SK-N-SH treated with all-trans-retinoic acid at 6 μM for 48 hours (cell line): ENCODE measurements around the gene UBASH3B.

Experiments
- ATAC-seq: fragments of 200-7000 bp; cut with Tn5 transposase; 3 replicates; pipeline ENCODE4 v1.9.1; 2020; ENCODE audit warnings: mild to moderate bottlenecking, moderate library complexity
- ARNTL ChIP-seq: fragments of 450-650 bp; formaldehyde crosslinking; IDR thresholded peaks from 2 replicates; pipeline ENCODE4 v1.5.0; 2020; ENCODE audit warnings: low read depth, mild to moderate bottlenecking, moderate library complexity, borderline replicate concordance
- BACH2 ChIP-seq: fragments of 250-450 bp; sonication (Bioruptor Pico); IDR thresholded peaks from 2 replicates; pipeline ENCODE4 v1.9.0; 2021; ENCODE audit warnings: mild to moderate bottlenecking, borderline replicate concordance
- CSDC2 ChIP-seq: fragments of 250-450 bp; sonication (Bioruptor Pico); IDR thresholded peaks from 2 replicates; pipeline ENCODE4 v1.5.0; 2020; ENCODE audit warnings: mild to moderate bottlenecking, moderate library complexity
- ESRRG ChIP-seq: fragments of 250-450 bp; sonication (Bioruptor Pico); IDR thresholded peaks from 2 replicates; pipeline ENCODE4 v1.6.1; 2021; ENCODE audit warnings: mild to moderate bottlenecking
- GLIS3 ChIP-seq: fragments of 250-450 bp; sonication (Bioruptor Pico); IDR thresholded peaks from 2 replicates; pipeline ENCODE4 v1.5.0; 2020; ENCODE audit warnings: mild to moderate bottlenecking, moderate library complexity
- ISL1 ChIP-seq: fragments of 250-450 bp; sonication (Bioruptor Pico); IDR thresholded peaks from 2 replicates; pipeline ENCODE4 v2.1.2; 2022; ENCODE audit warnings: mild to moderate bottlenecking, moderate library complexity
- RARB ChIP-seq: fragments of 250-450 bp; sonication (Bioruptor Pico); IDR thresholded peaks from 2 replicates; pipeline ENCODE4 v1.8.0; 2021; ENCODE audit warnings: mild to moderate bottlenecking, moderate library complexity
- SNAI2 ChIP-seq: fragments of 250-450 bp; sonication (Bioruptor Pico); IDR thresholded peaks from 2 replicates; pipeline ENCODE4 v1.5.0; 2020; ENCODE audit warnings: mild to moderate bottlenecking, moderate library complexity
- TCF4 ChIP-seq: fragments of 250-450 bp; sonication (Bioruptor Pico); IDR thresholded peaks from 2 replicates; pipeline ENCODE4 v1.8.0; 2021; ENCODE audit warnings: mild to moderate bottlenecking, moderate library complexity, borderline replicate concordance
- TOX ChIP-seq: fragments of 250-450 bp; sonication (Bioruptor Pico); IDR thresholded peaks from 2 replicates; pipeline ENCODE4 v1.8.0; 2021; ENCODE audit warnings: mild to moderate bottlenecking, moderate library complexity, borderline replicate concordance
- ZC3H10 ChIP-seq: fragments of 250-450 bp; sonication (Bioruptor Pico); IDR thresholded peaks from 2 replicates; pipeline ENCODE4 v1.5.1; 2021; ENCODE audit warnings: mild to moderate bottlenecking, moderate library complexity
- ZFP3 ChIP-seq: fragments of 250-450 bp; sonication (Bioruptor Pico); IDR thresholded peaks from 2 replicates; pipeline ENCODE4 v1.5.0; 2020; ENCODE audit warnings: mild to moderate bottlenecking, moderate library complexity
- ZFP30 ChIP-seq: fragments of 450-650 bp; formaldehyde crosslinking; IDR thresholded peaks from 2 replicates; pipeline ENCODE4 v1.5.0; 2022; ENCODE audit warnings: mild to moderate bottlenecking, moderate library complexity
- ZNF565 ChIP-seq: fragments of 450-650 bp; formaldehyde crosslinking; conservative IDR thresholded peaks from 2 replicates; pipeline ENCODE4 v1.5.0; 2020; ENCODE audit warnings: low read depth, mild to moderate bottlenecking, moderate library complexity
- ZNF70 ChIP-seq: fragments of 450-650 bp; formaldehyde crosslinking; IDR thresholded peaks from 2 replicates; pipeline ENCODE4 v1.5.0; 2020; ENCODE audit warnings: mild to moderate bottlenecking, moderate library complexity
- ZNF8 ChIP-seq: fragments of 450-650 bp; formaldehyde crosslinking; IDR thresholded peaks from 2 replicates; pipeline ENCODE4 v1.5.0; 2020; ENCODE audit warnings: mild to moderate bottlenecking, moderate library complexity
- TF ChIP-seq, protein P1 (sequence below): fragments of 250-450 bp; sonication (Bioruptor Pico); IDR thresholded peaks from 2 replicates; pipeline ENCODE4 v1.5.0; 2020; ENCODE audit warnings: mild to moderate bottlenecking, moderate library complexity
- TF ChIP-seq, protein P2 (sequence below): fragments of 250-450 bp; sonication (Bioruptor Pico); IDR thresholded peaks from 2 replicates; pipeline ENCODE4 v1.5.1; 2020; ENCODE audit warnings: low read depth, mild to moderate bottlenecking, moderate library complexity
- TF ChIP-seq, protein P3 (sequence below): fragments of 250-450 bp; sonication (Bioruptor Pico); IDR thresholded peaks from 2 replicates; pipeline ENCODE4 v1.8.0; 2021; ENCODE audit warnings: low read depth, mild to moderate bottlenecking, moderate library complexity, borderline replicate concordance
- TF ChIP-seq, protein P4 (sequence below): fragments of 250-450 bp; sonication (Bioruptor Pico); IDR thresholded peaks from 2 replicates; pipeline ENCODE4 v1.8.0; 2020; ENCODE audit warnings: mild to moderate bottlenecking, moderate library complexity, borderline replicate concordance
- TF ChIP-seq, protein P5 (sequence below): fragments of 250-450 bp; sonication (Bioruptor Pico); IDR thresholded peaks from 2 replicates; pipeline ENCODE4 v1.5.1; 2021; ENCODE audit warnings: mild to moderate bottlenecking, moderate library complexity

Gene UBASH3B

DNA sequence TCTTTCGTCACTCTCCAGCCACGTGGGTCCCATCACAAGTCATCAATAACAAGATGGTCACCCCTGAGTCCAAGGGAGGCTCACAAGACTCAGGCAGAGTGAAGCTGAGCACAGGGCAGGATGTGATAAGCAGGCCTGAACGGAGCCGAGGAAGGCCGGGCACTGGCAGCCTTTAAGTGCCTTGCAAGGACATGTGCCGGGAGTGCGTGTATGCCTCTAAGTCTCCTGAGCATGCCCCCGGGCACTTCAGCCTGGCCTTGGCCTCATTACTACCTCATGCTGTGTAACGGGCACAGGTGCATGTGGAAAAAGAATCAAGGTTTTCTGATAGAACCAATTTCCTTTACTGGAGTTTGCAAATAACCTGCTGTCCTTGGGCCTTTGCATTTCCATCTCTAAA is 55.8 kb downstream of the UBASH3B start:
- ATAC-seq = no peak
- TF ChIP-seq ISL1 (no peak), TCF4 (no peak), ESRRG (CRISPR knock-in tag) (no peak), SNAI2 (no peak), GLIS3 (CRISPR knock-in tag) (no peak), RARB (no peak), ZNF8 (CRISPR knock-in tag) (no peak), ARNTL (CRISPR knock-in tag) (no peak), ZC3H10 (no peak), BACH2 (CRISPR knock-in tag) (no peak), ZFP30 (CRISPR knock-in tag) (no peak), ZFP3 (CRISPR knock-in tag) (no peak), ZNF70 (CRISPR knock-in tag) (no peak), TOX (CRISPR knock-in tag) (no peak), CSDC2 (no peak)
- TF ChIP-seq, protein P1, sequence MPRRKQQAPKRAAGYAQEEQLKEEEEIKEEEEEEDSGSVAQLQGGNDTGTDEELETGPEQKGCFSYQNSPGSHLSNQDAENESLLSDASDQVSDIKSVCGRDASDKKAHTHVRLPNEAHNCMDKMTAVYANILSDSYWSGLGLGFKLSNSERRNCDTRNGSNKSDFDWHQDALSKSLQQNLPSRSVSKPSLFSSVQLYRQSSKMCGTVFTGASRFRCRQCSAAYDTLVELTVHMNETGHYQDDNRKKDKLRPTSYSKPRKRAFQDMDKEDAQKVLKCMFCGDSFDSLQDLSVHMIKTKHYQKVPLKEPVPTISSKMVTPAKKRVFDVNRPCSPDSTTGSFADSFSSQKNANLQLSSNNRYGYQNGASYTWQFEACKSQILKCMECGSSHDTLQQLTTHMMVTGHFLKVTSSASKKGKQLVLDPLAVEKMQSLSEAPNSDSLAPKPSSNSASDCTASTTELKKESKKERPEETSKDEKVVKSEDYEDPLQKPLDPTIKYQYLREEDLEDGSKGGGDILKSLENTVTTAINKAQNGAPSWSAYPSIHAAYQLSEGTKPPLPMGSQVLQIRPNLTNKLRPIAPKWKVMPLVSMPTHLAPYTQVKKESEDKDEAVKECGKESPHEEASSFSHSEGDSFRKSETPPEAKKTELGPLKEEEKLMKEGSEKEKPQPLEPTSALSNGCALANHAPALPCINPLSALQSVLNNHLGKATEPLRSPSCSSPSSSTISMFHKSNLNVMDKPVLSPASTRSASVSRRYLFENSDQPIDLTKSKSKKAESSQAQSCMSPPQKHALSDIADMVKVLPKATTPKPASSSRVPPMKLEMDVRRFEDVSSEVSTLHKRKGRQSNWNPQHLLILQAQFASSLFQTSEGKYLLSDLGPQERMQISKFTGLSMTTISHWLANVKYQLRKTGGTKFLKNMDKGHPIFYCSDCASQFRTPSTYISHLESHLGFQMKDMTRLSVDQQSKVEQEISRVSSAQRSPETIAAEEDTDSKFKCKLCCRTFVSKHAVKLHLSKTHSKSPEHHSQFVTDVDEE (CRISPR knock-in tag) = no peak
- TF ChIP-seq, protein P2, sequence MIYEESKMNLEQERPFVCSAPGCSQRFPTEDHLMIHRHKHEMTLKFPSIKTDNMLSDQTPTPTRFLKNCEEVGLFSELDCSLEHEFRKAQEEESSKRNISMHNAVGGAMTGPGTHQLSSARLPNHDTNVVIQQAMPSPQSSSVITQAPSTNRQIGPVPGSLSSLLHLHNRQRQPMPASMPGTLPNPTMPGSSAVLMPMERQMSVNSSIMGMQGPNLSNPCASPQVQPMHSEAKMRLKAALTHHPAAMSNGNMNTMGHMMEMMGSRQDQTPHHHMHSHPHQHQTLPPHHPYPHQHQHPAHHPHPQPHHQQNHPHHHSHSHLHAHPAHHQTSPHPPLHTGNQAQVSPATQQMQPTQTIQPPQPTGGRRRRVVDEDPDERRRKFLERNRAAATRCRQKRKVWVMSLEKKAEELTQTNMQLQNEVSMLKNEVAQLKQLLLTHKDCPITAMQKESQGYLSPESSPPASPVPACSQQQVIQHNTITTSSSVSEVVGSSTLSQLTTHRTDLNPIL (CRISPR knock-in tag) = no peak
- TF ChIP-seq, protein P3, sequence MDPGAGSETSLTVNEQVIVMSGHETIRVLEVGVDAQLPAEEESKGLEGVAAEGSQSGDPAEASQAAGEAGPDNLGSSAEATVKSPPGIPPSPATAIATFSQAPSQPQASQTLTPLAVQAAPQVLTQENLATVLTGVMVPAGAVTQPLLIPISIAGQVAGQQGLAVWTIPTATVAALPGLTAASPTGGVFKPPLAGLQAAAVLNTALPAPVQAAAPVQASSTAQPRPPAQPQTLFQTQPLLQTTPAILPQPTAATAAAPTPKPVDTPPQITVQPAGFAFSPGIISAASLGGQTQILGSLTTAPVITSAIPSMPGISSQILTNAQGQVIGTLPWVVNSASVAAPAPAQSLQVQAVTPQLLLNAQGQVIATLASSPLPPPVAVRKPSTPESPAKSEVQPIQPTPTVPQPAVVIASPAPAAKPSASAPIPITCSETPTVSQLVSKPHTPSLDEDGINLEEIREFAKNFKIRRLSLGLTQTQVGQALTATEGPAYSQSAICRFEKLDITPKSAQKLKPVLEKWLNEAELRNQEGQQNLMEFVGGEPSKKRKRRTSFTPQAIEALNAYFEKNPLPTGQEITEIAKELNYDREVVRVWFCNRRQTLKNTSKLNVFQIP = no peak
- TF ChIP-seq, protein P4, sequence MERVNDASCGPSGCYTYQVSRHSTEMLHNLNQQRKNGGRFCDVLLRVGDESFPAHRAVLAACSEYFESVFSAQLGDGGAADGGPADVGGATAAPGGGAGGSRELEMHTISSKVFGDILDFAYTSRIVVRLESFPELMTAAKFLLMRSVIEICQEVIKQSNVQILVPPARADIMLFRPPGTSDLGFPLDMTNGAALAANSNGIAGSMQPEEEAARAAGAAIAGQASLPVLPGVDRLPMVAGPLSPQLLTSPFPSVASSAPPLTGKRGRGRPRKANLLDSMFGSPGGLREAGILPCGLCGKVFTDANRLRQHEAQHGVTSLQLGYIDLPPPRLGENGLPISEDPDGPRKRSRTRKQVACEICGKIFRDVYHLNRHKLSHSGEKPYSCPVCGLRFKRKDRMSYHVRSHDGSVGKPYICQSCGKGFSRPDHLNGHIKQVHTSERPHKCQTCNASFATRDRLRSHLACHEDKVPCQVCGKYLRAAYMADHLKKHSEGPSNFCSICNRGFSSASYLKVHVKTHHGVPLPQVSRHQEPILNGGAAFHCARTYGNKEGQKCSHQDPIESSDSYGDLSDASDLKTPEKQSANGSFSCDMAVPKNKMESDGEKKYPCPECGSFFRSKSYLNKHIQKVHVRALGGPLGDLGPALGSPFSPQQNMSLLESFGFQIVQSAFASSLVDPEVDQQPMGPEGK (CRISPR knock-in tag) = no peak
- TF ChIP-seq, protein P5, sequence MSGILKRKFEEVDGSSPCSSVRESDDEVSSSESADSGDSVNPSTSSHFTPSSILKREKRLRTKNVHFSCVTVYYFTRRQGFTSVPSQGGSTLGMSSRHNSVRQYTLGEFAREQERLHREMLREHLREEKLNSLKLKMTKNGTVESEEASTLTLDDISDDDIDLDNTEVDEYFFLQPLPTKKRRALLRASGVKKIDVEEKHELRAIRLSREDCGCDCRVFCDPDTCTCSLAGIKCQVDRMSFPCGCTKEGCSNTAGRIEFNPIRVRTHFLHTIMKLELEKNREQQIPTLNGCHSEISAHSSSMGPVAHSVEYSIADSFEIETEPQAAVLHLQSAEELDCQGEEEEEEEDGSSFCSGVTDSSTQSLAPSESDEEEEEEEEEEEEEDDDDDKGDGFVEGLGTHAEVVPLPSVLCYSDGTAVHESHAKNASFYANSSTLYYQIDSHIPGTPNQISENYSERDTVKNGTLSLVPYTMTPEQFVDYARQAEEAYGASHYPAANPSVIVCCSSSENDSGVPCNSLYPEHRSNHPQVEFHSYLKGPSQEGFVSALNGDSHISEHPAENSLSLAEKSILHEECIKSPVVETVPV (CRISPR knock-in tag) = no peak
- TF ChIP-seq, all 23 proteins: peak for 0

DNA sequence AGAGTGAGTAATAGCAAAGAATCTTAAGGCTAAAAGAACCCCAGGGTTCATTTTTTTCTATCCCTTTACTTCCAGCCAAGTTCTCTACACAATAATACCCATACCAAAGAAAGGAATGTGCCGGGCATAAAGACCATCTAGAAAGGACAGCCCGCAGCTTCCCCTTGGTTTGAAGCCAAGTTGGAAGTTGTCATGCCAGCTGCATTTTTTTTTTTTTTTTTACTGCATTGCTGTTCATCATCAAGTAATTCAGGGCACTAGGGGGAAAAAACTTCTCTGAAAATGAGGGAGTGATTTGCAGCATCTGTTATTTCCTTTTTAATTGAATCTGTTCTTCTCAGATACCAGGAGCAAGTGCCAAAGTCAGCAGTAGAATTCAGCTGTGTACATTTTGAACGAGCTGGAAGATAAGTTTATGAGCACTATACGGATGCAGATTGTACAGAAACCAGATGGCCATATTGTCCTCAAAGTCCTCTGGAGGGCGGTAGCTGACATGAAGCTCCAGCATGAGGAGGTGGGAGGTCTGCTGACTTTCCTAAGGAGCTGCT is 56.4 kb downstream of the UBASH3B start:
- peak; percentile 85 for ATAC-seq
- TF ChIP-seq CSDC2 (no peak), GLIS3 (CRISPR knock-in tag) (no peak; the same call in 1 of the 2 replicates), ZNF8 (CRISPR knock-in tag) (no peak), ZNF70 (CRISPR knock-in tag) (no peak), TOX (CRISPR knock-in tag) (no peak), TCF4 (peak; percentile 95), BACH2 (CRISPR knock-in tag) (no peak), ZNF565 (CRISPR knock-in tag) (no peak), SNAI2 (0 out of 2 replicates have a peak, but pooled peaks have one; percentile 13), ISL1 (peak; percentile 87), ZC3H10 (no peak)
- TF ChIP-seq, protein P4 (CRISPR knock-in tag) = no peak
- TF ChIP-seq, protein P2 (CRISPR knock-in tag) = no peak
- TF ChIP-seq, protein P1 (CRISPR knock-in tag) = peak; percentile 84
- TF ChIP-seq, protein P5 (CRISPR knock-in tag) = no peak
